Endothelial cell of umbilical vein (primary cell): ENCODE data around the gene DCAF6. TPM values are rescaled to one million over a fixed set of nuclear protein-coding genes. Genes with fewer than 3 reads are reported as not detected.

ENCODE experiments used
- BruUV-seq: library from RNA; stranded (reverse); fragments of 400-500 nt; replicated peaks from 2 replicates; lab custom pipeline; 2021; lab: Mats Ljungman, UMichigan
- CTCF ChIA-PET: fragments of 300-600, 350-600 bp; sonication (Branson Sonifier 250); formaldehyde crosslinking; loops from one replicate; lab custom pipeline; 2021; ENCODE audit warnings: antibody characterized with exemption, inconsistent platforms; lab: Charles Lee
- POLR2A ChIA-PET: fragments of 300-600, 350-600 bp; sonication (Branson Sonifier 250); formaldehyde crosslinking; loops from one replicate; lab custom pipeline; 2021; ENCODE audit warnings: antibody characterized with exemption, inconsistent platforms; lab: Charles Lee
- DNase-seq: peaks from one replicate; pipeline ENCODE4 v3.0.0-alpha.2; 2011; ENCODE audit warnings: low read depth, low spot score
- FAIRE-seq: peaks from 2 replicates; lab custom pipeline; 2011; peaks lifted over from hg19 to GRCh38; lab: Jason Lieb, UNC
- H2AFZ ChIP-seq: 2 replicates; pipeline ENCODE4 v1.6.0; 2012; ENCODE audit warnings: low read depth, low read length, control low read depth, inconsistent platforms
- H3K27ac ChIP-seq: 2 replicates; pipeline ENCODE4 v1.5.1; 2011; ENCODE audit warnings: low read depth, mild to moderate bottlenecking, control low read depth, low read length, moderate library complexity; ENCODE audit not compliant: insufficient read depth
- H3K27me3 ChIP-seq, 2 experiments: 2 replicates each; pipeline versions ENCODE4 v1.6.0 to v1.6.1; 2011; ENCODE audit warnings: low read length in 2 of 2, mixed read lengths in 1 of 2; ENCODE audit not compliant: control insufficient read depth in 2 of 2, insufficient read depth in 2 of 2
- H3K36me3 ChIP-seq, 2 experiments: 2 replicates in 1 of 2; 3 replicates in 1 of 2; pipeline ENCODE4 v1.5.1; 2011; ENCODE audit warnings: low read length in 2 of 2, mild to moderate bottlenecking in 1 of 2, moderate library complexity in 1 of 2; ENCODE audit not compliant: control insufficient read depth in 2 of 2, insufficient read depth in 2 of 2; ENCODE audit errors: extremely low read depth in 1 of 2
- H3K4me1 ChIP-seq: 3 replicates; pipeline ENCODE4 v1.5.1; 2011; ENCODE audit warnings: mild to moderate bottlenecking, low read length; ENCODE audit not compliant: control insufficient read depth, insufficient read depth; ENCODE audit errors: extremely low read depth
- H3K4me2 ChIP-seq: 2 replicates; pipeline ENCODE4 v1.6.1; 2011; ENCODE audit warnings: low read length, control low read depth, mixed read lengths; ENCODE audit not compliant: insufficient read depth
- H3K4me3 ChIP-seq, 3 experiments: fragments of 200-600 bp in 1 of 3; sonication (generic), shearing (Covaris generic) in 1 of 3; replicated peaks in 1 of 3; 2 replicates each; pipeline ENCODE4 v1.5.1; 2011 to 2016; ENCODE audit warnings: control low read depth in 3 of 3, low read length in 3 of 3, mild to moderate bottlenecking in 2 of 3, inconsistent platforms in 1 of 3, low read depth in 1 of 3, moderate library complexity in 1 of 3; ENCODE audit not compliant: insufficient read depth in 1 of 3
- H3K79me2 ChIP-seq: 2 replicates; pipeline ENCODE4 v1.6.0; 2012; ENCODE audit warnings: low read length, inconsistent platforms; ENCODE audit not compliant: control insufficient read depth, insufficient read depth
- H3K9ac ChIP-seq: replicated peaks from 2 replicates; pipeline ENCODE3; 2011; ENCODE audit warnings: low read length, control low read depth; ENCODE audit not compliant: insufficient read depth; ENCODE audit errors: extremely low read depth
- H3K9me1 ChIP-seq: replicated peaks from 3 replicates; pipeline ENCODE4 v1.6.0; 2011; ENCODE audit warnings: mild to moderate bottlenecking, low read length; ENCODE audit not compliant: control insufficient read depth, insufficient read depth; ENCODE audit errors: extremely low read depth
- H3K9me3 ChIP-seq: replicated peaks from 2 replicates; pipeline ENCODE4 v1.5.1; 2012; ENCODE audit warnings: low read length, inconsistent platforms; ENCODE audit not compliant: control insufficient read depth, insufficient read depth
- H4K20me1 ChIP-seq: replicated peaks from 2 replicates; pipeline ENCODE3; 2011; ENCODE audit warnings: mild to moderate bottlenecking, low read length; ENCODE audit not compliant: control insufficient read depth, insufficient read depth; ENCODE audit errors: extremely low read depth
- CTCF ChIP-seq, 2 donors: IDR thresholded peaks; 1 replicate in 1 of 2; 2 replicates in 1 of 2; pipeline ENCODE4 v1.5.1; 2011; ENCODE audit warnings: low read length in 2 of 2, mild to moderate bottlenecking in 2 of 2, moderate library complexity in 2 of 2, control low read depth in 1 of 2, inconsistent platforms in 1 of 2, low read depth in 1 of 2; ENCODE audit not compliant: insufficient read depth in 1 of 2; ENCODE audit errors: extremely low read depth in 1 of 2
- EZH2 ChIP-seq: IDR thresholded peaks from 2 replicates; pipeline ENCODE4 v1.6.1; 2012; ENCODE audit warnings: borderline replicate concordance, low read depth, mild to moderate bottlenecking, moderate library complexity, low read length, inconsistent platforms; ENCODE audit not compliant: severe bottlenecking
- FOS ChIP-seq: IDR thresholded peaks from 2 replicates; pipeline ENCODE4 v1.6.1; 2011; ENCODE audit warnings: mild to moderate bottlenecking, low read length, moderate library complexity, borderline replicate concordance; ENCODE audit not compliant: insufficient read depth
- GATA2 ChIP-seq: IDR thresholded peaks from 2 replicates; pipeline ENCODE4 v1.7.0; 2011; ENCODE audit warnings: low read depth, mild to moderate bottlenecking, moderate library complexity, mixed read lengths, low read length; ENCODE audit not compliant: insufficient read length, insufficient read depth
- JUN ChIP-seq: IDR thresholded peaks from 2 replicates; pipeline ENCODE4 v1.6.1; 2011; ENCODE audit warnings: borderline replicate concordance, low read depth; ENCODE audit not compliant: insufficient read length, insufficient read depth
- MYC ChIP-seq: IDR thresholded peaks from one replicate; pipeline ENCODE4 v1.6.1; 2011; ENCODE audit warnings: mild to moderate bottlenecking, low read depth, low read length
- POLR2A ChIP-seq: IDR thresholded peaks from 2 replicates; pipeline ENCODE4 v1.6.1; 2012; ENCODE audit warnings: low read depth, mild to moderate bottlenecking, control low read depth, low read length
- POLR2AphosphoS5 ChIP-seq: IDR thresholded peaks from 2 replicates; pipeline ENCODE4 v1.6.1; 2012; ENCODE audit warnings: low read depth, mild to moderate bottlenecking, control low read depth, low read length, moderate library complexity; ENCODE audit not compliant: insufficient read depth
- dilution Hi-C: fragments of 300-500 bp; cut with MboI; formaldehyde crosslinking; loops from one replicate; pipeline ENCODE4 v1.15.0; 2019; ENCODE audit warnings: low sequenced_read_pairs; ENCODE audit not compliant: extremely low pct_ligation_motif_present
- intact Hi-C: fragments of 100-400 bp; cut with micrococcal nuclease; formaldehyde crosslinking; loops from one replicate; pipeline ENCODE4 v1.10.0; 2022
- polyA plus RNA-seq, 4 experiments: library from polyadenylated mRNA; depleted of rRNA in 3 of 4; stranded (reverse) in 3 of 4; unstranded in 1 of 4; fragments of >200 nt; gene quantifications; 2 replicates each; pipeline versions ENCODE4 v1.2.1 to v1.2.3, GENCODE V29; 2011 to 2012; ENCODE audit warnings: missing spikeins in 1 of 4
- total RNA-seq: library from RNA; stranded (reverse); gene quantifications from 2 replicates; pipeline ENCODE4 v1.2.3, GENCODE V29; 2021
- TF ChIP-seq, protein P1 (sequence below): IDR thresholded peaks from 2 replicates; pipeline ENCODE4 v1.6.1; 2011; ENCODE audit not compliant: insufficient read depth, insufficient read length

The DCAF6 gene
- total and polyA plus RNA-seq, 2 donors (not counting 3 experiments of a cell fraction or from before 2014, with no cell fraction given) = 28.6 to 39.4 TPM

- POLR2A ChIA-PET = no interaction called here
- no peak for FAIRE-seq
These were observed 149.0 kb downstream of the DCAF6 start for GRCh38 chr1:168085401-168085872.

More at GRCh38 chr1:168085401-168085872, 149.0 kb downstream of the DCAF6 start:
- H3K36me3 ChIP-seq = peaks cover 0 to 12% of the 10 kb centered on the region in 2 experiments
- H3K4me1 ChIP-seq = peaks cover 5% of the 10 kb centered on the region
- no peaks in the 10 kb centered on the region for H4K20me1 ChIP-seq
- no TSS peak for BruUV-seq
- TF ChIP-seq, protein P1, sequence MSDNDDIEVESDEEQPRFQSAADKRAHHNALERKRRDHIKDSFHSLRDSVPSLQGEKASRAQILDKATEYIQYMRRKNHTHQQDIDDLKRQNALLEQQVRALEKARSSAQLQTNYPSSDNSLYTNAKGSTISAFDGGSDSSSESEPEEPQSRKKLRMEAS = no peak
- TF ChIP-seq EZH2 (no peak), CTCF (IDR thresholded peaks at IDR 0.05; ENCODE audit: extremely low read depth in 1 of 2, insufficient read depth in 1 of 2, low read depth in 1 of 2, low read length in 2 of 2) (no peak), GATA2 (no peak), FOS (no peak), POLR2A (no peak), MYC (no peak), JUN (no peak), POLR2AphosphoS5 (no peak)
- no peaks in the 10 kb centered on the region for H3K9me3 ChIP-seq
- H3K9me1 ChIP-seq = no peaks in the 10 kb centered on the region
- dilution Hi-C loops = no loop called here
- no peak overlapping the region for H3K4me3 ChIP-seq
- DNase-seq = no peak
- no peaks in the 10 kb centered on the region for H3K79me2 ChIP-seq
- H2AFZ ChIP-seq = no peak overlapping the region
- H3K9ac ChIP-seq = no peak overlapping the region
- no peaks in the 10 kb centered on the region for H3K27me3 ChIP-seq
- CTCF ChIA-PET = interaction anchor here (0.6 to 2.3 kb wide), 22 partner anchors 8 to 363 kb away, joined by 3 to 10 read pairs (median 4); partner anchors contain the start of genes DCAF6, GPR161, MPC2 and MPZL1
- H3K4me2 ChIP-seq = no peak overlapping the region
- intact Hi-C loops = loop anchor here (5.0 kb wide), 1 partner anchor 142 kb away; the partner anchor contains the start of gene SFT2D2
- no peak overlapping the region for H3K27ac ChIP-seq
